HepG2 (cell line): ENCODE measurements around the gene ZNF490. TPM values are rescaled to one million over a fixed set of nuclear protein-coding genes. Genes with fewer than 3 reads are reported as not detected.
A peak's percentile ranks its signal among the peaks of the same experiment; 100 is the strongest.

Experiments
- ATF1 ChIP-seq: IDR thresholded peaks from 2 replicates; pipeline ENCODE4 v1.6.1; 2016; ENCODE audit warnings: mild to moderate bottlenecking, control low read depth
- HNRNPL ChIP-seq: fragments of 200-400 bp; formaldehyde crosslinking; IDR thresholded peaks from 2 replicates; pipeline ENCODE4 v1.6.1; 2017; ENCODE audit warnings: mild to moderate bottlenecking, low read depth, low read length
- RORA ChIP-seq: sonication (generic); formaldehyde crosslinking; IDR thresholded peaks from 2 replicates; pipeline ENCODE4 v1.5.0; 2020; ENCODE audit warnings: mild to moderate bottlenecking, missing genetic modification reagents, moderate library complexity
- ZBTB3 ChIP-seq: sonication (generic); formaldehyde crosslinking; IDR thresholded peaks from 2 replicates; pipeline ENCODE4 v1.4.0; 2020; ENCODE audit warnings: low read depth, mild to moderate bottlenecking, moderate library complexity, missing genetic modification reagents, borderline replicate concordance
- ZNF235 ChIP-seq: sonication (generic); formaldehyde crosslinking; IDR thresholded peaks from 2 replicates; pipeline ENCODE4 v1.8.1; 2023; ENCODE audit warnings: mild to moderate bottlenecking, missing genetic modification reagents, borderline replicate concordance
- ZSCAN20 ChIP-seq: sonication (generic); formaldehyde crosslinking; IDR thresholded peaks from 2 replicates; pipeline ENCODE4 v1.4.0; 2020; ENCODE audit warnings: missing genetic modification reagents, mild to moderate bottlenecking, borderline replicate concordance
- polyA plus RNA-seq, 8 experiments: library from polyadenylated mRNA; depleted of rRNA in 3 of 8; stranded (reverse) in 7 of 8; unstranded in 1 of 8; fragments of >200 nt; fragmentation: Illumina TruSeq in 4 of 8; extraction: Trizol in 4 of 8; gene quantifications; 2 replicates each; pipeline versions ENCODE4 v1.2.1 to v1.2.3, GENCODE V29; 2011 to 2016; ENCODE audit warnings: low read depth in 4 of 8, missing spikeins in 1 of 8, mixed read lengths in 1 of 8; ENCODE audit not compliant: insufficient read depth in 1 of 8
- total RNA-seq, 5 experiments: library from RNA; depleted of rRNA; stranded (reverse); fragments of >200 nt; fragmentation: Illumina TruSeq; extraction: Trizol; gene quantifications; 2 replicates each; pipeline ENCODE4 v1.2.3, GENCODE V29; 2016; ENCODE audit warnings: low read depth in 1 of 5
- TF ChIP-seq, protein P1 (sequence below): sonication (generic); formaldehyde crosslinking; IDR thresholded peaks from 2 replicates; pipeline ENCODE4 v1.9.0; 2021; ENCODE audit warnings: missing genetic modification reagents, mild to moderate bottlenecking, borderline replicate concordance
- TF ChIP-seq, protein P2 (sequence below): sonication (generic); formaldehyde crosslinking; IDR thresholded peaks from 2 replicates; pipeline ENCODE4 v1.8.1; 2022; ENCODE audit warnings: low read depth, mild to moderate bottlenecking, missing genetic modification reagents
- TF ChIP-seq, protein P3 (sequence below): sonication (generic); formaldehyde crosslinking; IDR thresholded peaks from 2 replicates; pipeline ENCODE4 v1.4.0; 2020; ENCODE audit warnings: missing genetic modification reagents
- TF ChIP-seq, protein P4 (sequence below): sonication (generic); formaldehyde crosslinking; IDR thresholded peaks from 2 replicates; pipeline ENCODE4 v1.8.1; 2023; ENCODE audit warnings: mild to moderate bottlenecking, inconsistent platforms, moderate library complexity, missing genetic modification reagents, borderline replicate concordance
- TF ChIP-seq, protein P5 (sequence below): sonication (generic); formaldehyde crosslinking; IDR thresholded peaks from 2 replicates; pipeline ENCODE4 v1.8.0; 2022; ENCODE audit warnings: mild to moderate bottlenecking, missing genetic modification reagents; ENCODE audit not compliant: insufficient replicate concordance
- TF ChIP-seq, protein P6 (sequence below): sonication (generic); formaldehyde crosslinking; IDR thresholded peaks from 2 replicates; pipeline ENCODE4 v1.4.0; 2020; ENCODE audit warnings: mild to moderate bottlenecking, missing genetic modification reagents

Gene ZNF490
- total and polyA plus RNA-seq, 2 of the 13 experiments (the other 11 are each of a cell fraction or from before 2014, with no cell fraction given) = 1.3 to 2.9 TPM

DNA sequence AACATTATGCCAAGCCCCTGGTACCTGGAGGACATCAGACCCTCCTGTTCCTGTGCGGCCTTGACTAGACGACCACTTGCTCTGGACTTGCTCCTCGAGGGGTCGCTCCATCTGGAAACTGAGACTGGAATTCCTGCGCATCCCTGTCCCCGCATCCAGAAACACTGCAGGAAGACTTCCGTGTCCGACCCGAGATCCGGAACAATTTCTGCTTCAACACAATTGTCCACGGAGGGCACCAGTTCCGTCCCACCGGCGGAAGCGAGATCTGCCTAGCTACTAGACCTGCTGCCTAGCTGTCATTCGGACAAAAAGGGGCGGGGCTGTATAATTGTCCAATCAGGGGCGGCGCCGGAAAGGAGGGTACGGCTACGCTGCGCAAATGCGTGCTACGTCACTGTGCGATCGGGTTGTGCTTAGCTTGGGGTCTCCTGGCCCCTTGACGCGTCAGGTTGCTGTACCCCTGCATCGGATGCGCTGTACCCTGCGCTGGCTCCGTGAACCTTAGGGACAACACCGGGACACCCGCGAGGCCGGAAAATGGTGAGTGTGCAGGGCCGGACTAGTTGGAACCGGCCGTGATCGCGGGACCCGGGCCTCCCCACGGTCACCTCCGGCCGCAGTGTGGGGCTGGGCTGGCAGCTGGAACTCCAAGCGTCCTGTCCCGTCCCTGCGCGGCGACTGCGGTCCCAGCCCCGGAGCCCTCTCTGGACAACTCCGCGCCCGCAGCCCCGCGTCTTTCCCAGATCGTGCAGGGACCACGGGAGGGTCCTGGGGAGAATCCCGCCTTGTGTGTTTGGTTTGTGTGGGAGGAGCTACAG is at the start of gene ZNF490, which contains the start of gene ZNF791 (continued):
- TF ChIP-seq, protein P1, sequence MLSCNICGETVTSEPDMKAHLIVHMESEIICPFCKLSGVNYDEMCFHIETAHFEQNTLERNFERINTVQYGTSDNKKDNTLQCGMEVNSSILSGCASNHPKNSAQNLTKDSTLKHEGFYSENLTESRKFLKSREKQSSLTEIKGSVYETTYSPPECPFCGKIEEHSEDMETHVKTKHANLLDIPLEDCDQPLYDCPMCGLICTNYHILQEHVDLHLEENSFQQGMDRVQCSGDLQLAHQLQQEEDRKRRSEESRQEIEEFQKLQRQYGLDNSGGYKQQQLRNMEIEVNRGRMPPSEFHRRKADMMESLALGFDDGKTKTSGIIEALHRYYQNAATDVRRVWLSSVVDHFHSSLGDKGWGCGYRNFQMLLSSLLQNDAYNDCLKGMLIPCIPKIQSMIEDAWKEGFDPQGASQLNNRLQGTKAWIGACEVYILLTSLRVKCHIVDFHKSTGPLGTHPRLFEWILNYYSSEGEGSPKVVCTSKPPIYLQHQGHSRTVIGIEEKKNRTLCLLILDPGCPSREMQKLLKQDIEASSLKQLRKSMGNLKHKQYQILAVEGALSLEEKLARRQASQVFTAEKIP = no peak
- TF ChIP-seq ZNF235 (CRISPR knock-in tag) (no peak; the same call in 1 of the 2 replicates), ZSCAN20 (CRISPR knock-in tag) (no peak), ATF1 (CRISPR knock-in tag) (peak; percentile 93), RORA (CRISPR knock-in tag) (no peak), ZBTB3 (CRISPR knock-in tag) (no peak), HNRNPL (0 out of 2 replicates have a peak, but pooled peaks have one; percentile 49)
- TF ChIP-seq, protein P2, sequence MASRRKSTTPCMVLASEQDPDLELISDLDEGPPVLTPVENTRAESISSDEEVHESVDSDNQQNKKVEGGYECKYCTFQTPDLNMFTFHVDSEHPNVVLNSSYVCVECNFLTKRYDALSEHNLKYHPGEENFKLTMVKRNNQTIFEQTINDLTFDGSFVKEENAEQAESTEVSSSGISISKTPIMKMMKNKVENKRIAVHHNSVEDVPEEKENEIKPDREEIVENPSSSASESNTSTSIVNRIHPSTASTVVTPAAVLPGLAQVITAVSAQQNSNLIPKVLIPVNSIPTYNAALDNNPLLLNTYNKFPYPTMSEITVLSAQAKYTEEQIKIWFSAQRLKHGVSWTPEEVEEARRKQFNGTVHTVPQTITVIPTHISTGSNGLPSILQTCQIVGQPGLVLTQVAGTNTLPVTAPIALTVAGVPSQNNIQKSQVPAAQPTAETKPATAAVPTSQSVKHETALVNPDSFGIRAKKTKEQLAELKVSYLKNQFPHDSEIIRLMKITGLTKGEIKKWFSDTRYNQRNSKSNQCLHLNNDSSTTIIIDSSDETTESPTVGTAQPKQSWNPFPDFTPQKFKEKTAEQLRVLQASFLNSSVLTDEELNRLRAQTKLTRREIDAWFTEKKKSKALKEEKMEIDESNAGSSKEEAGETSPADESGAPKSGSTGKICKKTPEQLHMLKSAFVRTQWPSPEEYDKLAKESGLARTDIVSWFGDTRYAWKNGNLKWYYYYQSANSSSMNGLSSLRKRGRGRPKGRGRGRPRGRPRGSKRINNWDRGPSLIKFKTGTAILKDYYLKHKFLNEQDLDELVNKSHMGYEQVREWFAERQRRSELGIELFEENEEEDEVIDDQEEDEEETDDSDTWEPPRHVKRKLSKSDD (CRISPR knock-in tag) = 0 out of 2 replicates have a peak, but pooled peaks have one; percentile 58
- TF ChIP-seq, protein P3, sequence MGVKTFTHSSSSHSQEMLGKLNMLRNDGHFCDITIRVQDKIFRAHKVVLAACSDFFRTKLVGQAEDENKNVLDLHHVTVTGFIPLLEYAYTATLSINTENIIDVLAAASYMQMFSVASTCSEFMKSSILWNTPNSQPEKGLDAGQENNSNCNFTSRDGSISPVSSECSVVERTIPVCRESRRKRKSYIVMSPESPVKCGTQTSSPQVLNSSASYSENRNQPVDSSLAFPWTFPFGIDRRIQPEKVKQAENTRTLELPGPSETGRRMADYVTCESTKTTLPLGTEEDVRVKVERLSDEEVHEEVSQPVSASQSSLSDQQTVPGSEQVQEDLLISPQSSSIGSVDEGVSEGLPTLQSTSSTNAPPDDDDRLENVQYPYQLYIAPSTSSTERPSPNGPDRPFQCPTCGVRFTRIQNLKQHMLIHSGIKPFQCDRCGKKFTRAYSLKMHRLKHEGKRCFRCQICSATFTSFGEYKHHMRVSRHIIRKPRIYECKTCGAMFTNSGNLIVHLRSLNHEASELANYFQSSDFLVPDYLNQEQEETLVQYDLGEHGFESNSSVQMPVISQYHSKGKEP (CRISPR knock-in tag) = peak; percentile 84; the same call in 1 of the 2 replicates
- TF ChIP-seq, protein P4, sequence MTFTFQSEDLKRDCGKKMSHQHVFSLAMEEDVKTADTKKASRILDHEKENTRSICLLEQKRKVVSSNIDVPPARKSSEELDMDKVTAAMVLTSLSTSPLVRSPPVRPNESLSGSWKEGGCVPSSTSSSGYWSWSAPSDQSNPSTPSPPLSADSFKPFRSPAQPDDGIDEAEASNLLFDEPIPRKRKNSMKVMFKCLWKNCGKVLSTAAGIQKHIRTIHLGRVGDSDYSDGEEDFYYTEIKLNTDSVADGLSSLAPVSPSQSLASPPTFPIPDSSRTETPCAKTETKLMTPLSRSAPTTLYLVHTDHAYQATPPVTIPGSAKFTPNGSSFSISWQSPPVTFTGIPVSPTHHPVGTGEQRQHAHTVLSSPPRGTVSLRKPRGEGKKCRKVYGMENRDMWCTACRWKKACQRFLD (CRISPR knock-in tag) = 0 out of 2 replicates have a peak, but pooled peaks have one; percentile 60
- TF ChIP-seq, protein P5, sequence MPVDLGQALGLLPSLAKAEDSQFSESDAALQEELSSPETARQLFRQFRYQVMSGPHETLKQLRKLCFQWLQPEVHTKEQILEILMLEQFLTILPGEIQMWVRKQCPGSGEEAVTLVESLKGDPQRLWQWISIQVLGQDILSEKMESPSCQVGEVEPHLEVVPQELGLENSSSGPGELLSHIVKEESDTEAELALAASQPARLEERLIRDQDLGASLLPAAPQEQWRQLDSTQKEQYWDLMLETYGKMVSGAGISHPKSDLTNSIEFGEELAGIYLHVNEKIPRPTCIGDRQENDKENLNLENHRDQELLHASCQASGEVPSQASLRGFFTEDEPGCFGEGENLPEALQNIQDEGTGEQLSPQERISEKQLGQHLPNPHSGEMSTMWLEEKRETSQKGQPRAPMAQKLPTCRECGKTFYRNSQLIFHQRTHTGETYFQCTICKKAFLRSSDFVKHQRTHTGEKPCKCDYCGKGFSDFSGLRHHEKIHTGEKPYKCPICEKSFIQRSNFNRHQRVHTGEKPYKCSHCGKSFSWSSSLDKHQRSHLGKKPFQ = no peak
- TF ChIP-seq, protein P6, sequence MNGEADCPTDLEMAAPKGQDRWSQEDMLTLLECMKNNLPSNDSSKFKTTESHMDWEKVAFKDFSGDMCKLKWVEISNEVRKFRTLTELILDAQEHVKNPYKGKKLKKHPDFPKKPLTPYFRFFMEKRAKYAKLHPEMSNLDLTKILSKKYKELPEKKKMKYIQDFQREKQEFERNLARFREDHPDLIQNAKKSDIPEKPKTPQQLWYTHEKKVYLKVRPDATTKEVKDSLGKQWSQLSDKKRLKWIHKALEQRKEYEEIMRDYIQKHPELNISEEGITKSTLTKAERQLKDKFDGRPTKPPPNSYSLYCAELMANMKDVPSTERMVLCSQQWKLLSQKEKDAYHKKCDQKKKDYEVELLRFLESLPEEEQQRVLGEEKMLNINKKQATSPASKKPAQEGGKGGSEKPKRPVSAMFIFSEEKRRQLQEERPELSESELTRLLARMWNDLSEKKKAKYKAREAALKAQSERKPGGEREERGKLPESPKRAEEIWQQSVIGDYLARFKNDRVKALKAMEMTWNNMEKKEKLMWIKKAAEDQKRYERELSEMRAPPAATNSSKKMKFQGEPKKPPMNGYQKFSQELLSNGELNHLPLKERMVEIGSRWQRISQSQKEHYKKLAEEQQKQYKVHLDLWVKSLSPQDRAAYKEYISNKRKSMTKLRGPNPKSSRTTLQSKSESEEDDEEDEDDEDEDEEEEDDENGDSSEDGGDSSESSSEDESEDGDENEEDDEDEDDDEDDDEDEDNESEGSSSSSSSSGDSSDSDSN (CRISPR knock-in tag) = peak; percentile 55
